ENCODE data around the gene ABHD17B.

The ABHD17B gene

GRCh38 chr9:71875345-71875744 lies 35.6 kb downstream of the ABHD17B start:
- TF ChIP-seq CTCF (IDR thresholded peaks at IDR 0.05; ENCODE audit: low read depth, low read length) = no peak
- DNase-seq (ENCODE audit: low read depth in 2 of 2) = no peak
- no peak overlapping the region for H3K4me3 ChIP-seq (replicated peaks in 1 of 2; ENCODE audit: low read depth in 2 of 2, low read length in 2 of 2)

- DNase-seq (ENCODE audit: low read depth in 2 of 2) = peak; percentile 29 to 46
- H3K4me3 ChIP-seq (replicated peaks in 1 of 2; ENCODE audit: low read depth in 2 of 2, low read length in 2 of 2) = no peak overlapping the region
- TF ChIP-seq CTCF (IDR thresholded peaks at IDR 0.05; ENCODE audit: low read depth, low read length) = no peak
Observed at GRCh38 chr9:71863631-71864030, 47.4 kb downstream of the ABHD17B start.

- no peak overlapping the region for H3K4me3 ChIP-seq (replicated peaks in 1 of 2; ENCODE audit: low read depth in 2 of 2, low read length in 2 of 2)
- TF ChIP-seq CTCF (IDR thresholded peaks at IDR 0.05; ENCODE audit: low read depth, low read length) = no peak
- DNase-seq (ENCODE audit: low read depth in 2 of 2) = no peak
Observed at GRCh38 chr9:71861618-71862017, 49.4 kb downstream of the ABHD17B start.

GRCh38 chr9:71859939-71860338 lies 51.1 kb downstream of the ABHD17B start:
- H3K4me3 ChIP-seq (replicated peaks in 1 of 2; ENCODE audit: low read depth in 2 of 2, low read length in 2 of 2) = no peak overlapping the region
- no peak for TF ChIP-seq CTCF (IDR thresholded peaks at IDR 0.05; ENCODE audit: low read depth, low read length)
- peak; percentile 4 to 5 for DNase-seq (ENCODE audit: low read depth in 2 of 2)

- peak in 1 of 2 donors; percentile 24 for DNase-seq (ENCODE audit: low read depth in 2 of 2)
- no peak for TF ChIP-seq CTCF (IDR thresholded peaks at IDR 0.05; ENCODE audit: low read depth, low read length)
Observed at GRCh38 chr9:71858812-71859211, 52.2 kb downstream of the ABHD17B start.

GRCh38 chr9:71858102-71858798 lies 52.7 kb downstream of the ABHD17B start:
- DNase-seq (ENCODE audit: low read depth in 2 of 2) = no peak
- no peak for TF ChIP-seq CTCF (IDR thresholded peaks at IDR 0.05; ENCODE audit: low read depth, low read length)
- H3K4me3 ChIP-seq (replicated peaks in 1 of 2; ENCODE audit: low read depth in 2 of 2, low read length in 2 of 2) = no peak overlapping the region

More at GRCh38 chr9:71858812-71859211, 52.2 kb downstream of the ABHD17B start:
- no peak overlapping the region for H3K4me3 ChIP-seq (replicated peaks in 1 of 2; ENCODE audit: low read depth in 2 of 2, low read length in 2 of 2)

- TF ChIP-seq CTCF (IDR thresholded peaks at IDR 0.05; ENCODE audit: low read depth, low read length) = no peak
- no peak overlapping the region for H3K4me3 ChIP-seq (replicated peaks in 1 of 2; ENCODE audit: low read depth in 2 of 2, low read length in 2 of 2)
- DNase-seq (ENCODE audit: low read depth in 2 of 2) = no peak
Observed at GRCh38 chr9:71857159-71857558, 53.8 kb downstream of the ABHD17B start.
